T-helper 9 cell (primary cell): ENCODE measurements around the gene TFIP11.

Source experiments
- DNase-seq: peaks from one replicate; pipeline ENCODE4 v3.0.0-alpha.2; 2020
- total RNA-seq, 2 donors: gene quantifications; one replicate each; lab custom pipeline; 2026; lab: John Stamatoyannopoulos, UW

Gene TFIP11
- total RNA-seq, result 103 to 113 reads per million in 2 donors

- peak; percentile 90 for DNase-seq
Measured at GRCh38 chr22:26512149-26512793, at the start of gene TFIP11. TFIP11 (minus strand) TSS chr22:26512473; CDS start chr22:26510272, 2,201 bp downstream.

GRCh38 chr22:26561756-26562417, 49.6 kb upstream of the TFIP11 start:
- no peak for DNase-seq

- no peak for DNase-seq
Measured at GRCh38 chr22:26559961-26560575, 47.8 kb upstream of the TFIP11 start.

GRCh38 chr22:26558248-26558895, 46.1 kb upstream of the TFIP11 start:
- DNase-seq, result no peak

GRCh38 chr22:26556904-26557303, 44.6 kb upstream of the TFIP11 start:
- DNase-seq, result no peak

- no peak for DNase-seq
Measured at GRCh38 chr22:26555478-26555877, 43.2 kb upstream of the TFIP11 start.

- no peak for DNase-seq
Measured at GRCh38 chr22:26554956-26555355, 42.7 kb upstream of the TFIP11 start.

- no peak for DNase-seq
Measured at GRCh38 chr22:26553056-26553752, 40.9 kb upstream of the TFIP11 start.

GRCh38 chr22:26552466-26552865, 40.2 kb upstream of the TFIP11 start:
- no peak for DNase-seq

GRCh38 chr22:26551568-26551967, 39.3 kb upstream of the TFIP11 start:
- DNase-seq, result no peak

- DNase-seq, result no peak
Measured at GRCh38 chr22:26550498-26551033, 38.3 kb upstream of the TFIP11 start.

GRCh38 chr22:26549902-26550497, 37.7 kb upstream of the TFIP11 start:
- no peak for DNase-seq

- no peak for DNase-seq
Measured at GRCh38 chr22:26548984-26549383, 36.7 kb upstream of the TFIP11 start.

GRCh38 chr22:26548303-26548702, 36.0 kb upstream of the TFIP11 start:
- no peak for DNase-seq

- DNase-seq, result no peak
Measured at GRCh38 chr22:26547837-26548236, 35.6 kb upstream of the TFIP11 start.

- no peak for DNase-seq
Measured at GRCh38 chr22:26547426-26547825, 35.2 kb upstream of the TFIP11 start.

GRCh38 chr22:26546282-26546681, 34.0 kb upstream of the TFIP11 start:
- DNase-seq, result no peak

GRCh38 chr22:26545827-26546226, 33.6 kb upstream of the TFIP11 start:
- no peak for DNase-seq

GRCh38 chr22:26545385-26545784, 33.1 kb upstream of the TFIP11 start:
- DNase-seq, result no peak

GRCh38 chr22:26544489-26544888, 32.2 kb upstream of the TFIP11 start:
- DNase-seq, result no peak

- no peak for DNase-seq
Measured at GRCh38 chr22:26542831-26543230, 30.6 kb upstream of the TFIP11 start.

- DNase-seq, result no peak
Measured at GRCh38 chr22:26541167-26541819, 29.0 kb upstream of the TFIP11 start.
